A549 (cell line): Measurements from ENCODE around the gene SRSF10.

Experiments used
- CBX8 ChIP-seq: fragments of 200-600 bp; sonication (generic); IDR thresholded peaks from 2 replicates; pipeline ENCODE4 v1.6.1; 2016
- CTCF ChIP-seq: fragments of >200 bp; sonication (Bioruptor Twin); formaldehyde crosslinking; IDR thresholded peaks from 3 replicates; pipeline ENCODE4 v1.5.1; 2016
- JUN ChIP-seq, 2 experiments: fragments of >200 bp; sonication (Bioruptor Twin); formaldehyde crosslinking; IDR thresholded peaks; 2 replicates in 1 of 2; 3 replicates in 1 of 2; pipeline ENCODE4 v1.6.1; 2016 to 2017

DNA sequence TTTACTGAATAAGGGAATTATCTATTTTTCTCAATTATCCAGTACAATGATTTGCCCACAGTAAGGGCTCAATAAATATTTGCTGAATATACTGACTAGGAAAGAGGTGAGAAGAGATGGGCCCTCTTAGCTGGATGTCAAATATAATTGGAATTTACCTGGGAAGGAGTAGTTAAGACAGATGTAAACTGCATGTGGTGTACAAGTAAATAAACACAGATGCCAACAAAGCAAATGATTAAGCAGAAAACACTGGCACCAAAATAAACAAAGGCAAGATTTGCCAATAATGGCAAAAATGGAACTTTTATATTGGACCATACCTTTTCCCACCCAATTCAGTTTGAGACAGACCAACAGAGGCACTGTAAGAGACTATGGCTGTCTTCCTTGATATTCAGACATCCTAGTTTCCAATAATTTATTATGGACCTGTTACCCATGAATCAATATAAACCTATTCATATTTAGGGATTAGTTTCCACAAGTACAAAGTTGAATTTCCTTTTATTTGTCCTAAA lies 13.1 kb downstream of the SRSF10 start:
- no peak for TF ChIP-seq CBX8
- TF ChIP-seq CTCF: no peak
- TF ChIP-seq JUN (IDR thresholded peaks at IDR 0.05): no peak
